ENCODE data around the gene DDX11.
"Not testable (repeated sequence)": the region's sequence is repeated elsewhere in the genome, so short reads cannot be mapped to it uniquely, and the experiment has no call there.

DNA sequence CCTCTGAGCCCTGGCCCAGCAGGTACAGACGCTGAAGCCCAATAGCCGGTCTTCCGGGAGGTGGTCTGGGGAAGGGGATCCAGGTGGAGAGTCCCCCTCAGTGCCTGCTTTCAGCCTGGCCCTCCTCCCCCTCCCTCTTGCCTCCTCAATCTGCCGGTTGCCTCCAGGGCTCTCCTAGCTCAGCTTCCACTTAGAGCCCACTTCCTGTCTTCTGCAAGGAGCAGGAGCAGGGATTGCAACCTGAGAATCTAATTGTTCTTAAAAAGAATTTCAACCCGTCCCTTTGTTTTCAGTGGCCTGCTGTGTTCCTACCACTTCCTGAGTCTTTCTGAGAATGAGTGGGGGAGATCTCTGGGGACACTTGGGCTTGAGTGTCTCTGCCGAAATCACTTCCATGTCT lies 6.6 kb downstream of the DDX11 start:
- TF ChIP-seq, protein P1, sequence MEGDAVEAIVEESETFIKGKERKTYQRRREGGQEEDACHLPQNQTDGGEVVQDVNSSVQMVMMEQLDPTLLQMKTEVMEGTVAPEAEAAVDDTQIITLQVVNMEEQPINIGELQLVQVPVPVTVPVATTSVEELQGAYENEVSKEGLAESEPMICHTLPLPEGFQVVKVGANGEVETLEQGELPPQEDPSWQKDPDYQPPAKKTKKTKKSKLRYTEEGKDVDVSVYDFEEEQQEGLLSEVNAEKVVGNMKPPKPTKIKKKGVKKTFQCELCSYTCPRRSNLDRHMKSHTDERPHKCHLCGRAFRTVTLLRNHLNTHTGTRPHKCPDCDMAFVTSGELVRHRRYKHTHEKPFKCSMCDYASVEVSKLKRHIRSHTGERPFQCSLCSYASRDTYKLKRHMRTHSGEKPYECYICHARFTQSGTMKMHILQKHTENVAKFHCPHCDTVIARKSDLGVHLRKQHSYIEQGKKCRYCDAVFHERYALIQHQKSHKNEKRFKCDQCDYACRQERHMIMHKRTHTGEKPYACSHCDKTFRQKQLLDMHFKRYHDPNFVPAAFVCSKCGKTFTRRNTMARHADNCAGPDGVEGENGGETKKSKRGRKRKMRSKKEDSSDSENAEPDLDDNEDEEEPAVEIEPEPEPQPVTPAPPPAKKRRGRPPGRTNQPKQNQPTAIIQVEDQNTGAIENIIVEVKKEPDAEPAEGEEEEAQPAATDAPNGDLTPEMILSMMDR (IDR thresholded peaks at IDR 0.05), result not testable (repeated sequence)
- TF ChIP-seq POLR2A (IDR thresholded peaks at IDR 0.05), result not testable (repeated sequence)
